Measurements from ENCODE around the gene MCHR1. TPM values are rescaled to one million over a fixed set of nuclear protein-coding genes. Genes with fewer than 3 reads are reported as not detected.

Gene MCHR1
- total RNA-seq, 1 experiment from 2014 or later: not detected

GRCh38 chr22:40681451-40681850 lies 2.2 kb downstream of the MCHR1 start:
- CTCF ChIA-PET: interaction anchor here (2.8 kb wide), 1 partner anchor 78 kb away, joined by 67 read pairs; no protein-coding TSS in a partner anchor
- no peak overlapping the region for H2AFZ ChIP-seq (ENCODE audit: low read depth, low read length, poor library complexity, severe bottlenecking)
- no TSS peak for BruUV-seq (replicated peaks)
- no peaks in the 10 kb centered on the region for H3K9me3 ChIP-seq (ENCODE audit: control insufficient read depth in 1 of 2, insufficient read depth in 1 of 2, low read depth in 1 of 2, low read length in 2 of 2)
- no peaks in the 10 kb centered on the region for H3K36me3 ChIP-seq (ENCODE audit: control insufficient read depth in 1 of 2, insufficient read depth in 2 of 2, low read length in 2 of 2)
- intact Hi-C loops (cut with micrococcal nuclease): no loop called here
- H3K4me3 ChIP-seq (replicated peaks in 1 of 2; ENCODE audit: low read depth in 1 of 2, low read length in 2 of 2): no peak overlapping the region
- H3K79me2 ChIP-seq (ENCODE audit: insufficient read depth, low read length): no peaks in the 10 kb centered on the region
- no peaks in the 10 kb centered on the region for H4K20me1 ChIP-seq (ENCODE audit: insufficient read depth)
- H3K4me2 ChIP-seq (ENCODE audit: low read length): no peak overlapping the region
- no peak for TF ChIP-seq SRF (IDR thresholded peaks at IDR 0.05; ENCODE audit: low read depth)
- no peak for DNase-seq (ENCODE audit: low read depth, low spot score)
- H3K27ac ChIP-seq (ENCODE audit: low read depth, low read length): no peak overlapping the region
- H3K9ac ChIP-seq (ENCODE audit: low read length): no peak overlapping the region
- H3K4me1 ChIP-seq (ENCODE audit: control insufficient read depth in 1 of 2, insufficient read depth in 2 of 2, low read length in 2 of 2): peaks cover 0 to 11% of the 10 kb centered on the region in 2 experiments; a peak in 3 of 4 replicates
- peaks cover 12% of the 10 kb centered on the region; the same call in 1 of the 2 replicates for H3K27me3 ChIP-seq (ENCODE audit: insufficient read depth, low read length)
- POLR2A ChIA-PET: no interaction called here
- no peak for ATAC-seq
- RAD21 ChIA-PET (ENCODE audit: low non-redundant PET in 1 of 2, low total read pairs in 2 of 2, uncharacterized antibody in 2 of 2, unreplicated experiment in 2 of 2): no interaction called here
- no peaks in the 10 kb centered on the region for H3K9me2 ChIP-seq (ENCODE audit: insufficient read depth)

GRCh38 chr22:40684728-40685127 lies 5.4 kb downstream of the MCHR1 start:
- CTCF ChIA-PET: interaction anchor here (2.8 kb wide), 1 partner anchor 215 kb away, joined by 32 read pairs; no protein-coding TSS in a partner anchor
- no TSS peak for BruUV-seq (replicated peaks)
- Histone ChIP-seq H3K36me3 (ENCODE audit: control insufficient read depth in 1 of 2, insufficient read depth in 2 of 2, low read length in 2 of 2) (no peaks in the 10 kb centered on the region), H3K9me2 (ENCODE audit: insufficient read depth) (no peaks in the 10 kb centered on the region), H2AFZ (ENCODE audit: low read depth, low read length, poor library complexity, severe bottlenecking) (no peak overlapping the region), H3K27ac (ENCODE audit: low read depth, low read length) (no peak overlapping the region), H3K27me3 (ENCODE audit: insufficient read depth, low read length) (peaks cover 9% of the 10 kb centered on the region; the same call in 1 of the 2 replicates), H3K4me3 (replicated peaks in 1 of 2; ENCODE audit: low read depth in 1 of 2, low read length in 2 of 2) (no peak overlapping the region), H3K79me2 (ENCODE audit: insufficient read depth, low read length) (no peaks in the 10 kb centered on the region), H3K9ac (ENCODE audit: low read length) (no peak overlapping the region), H3K4me2 (ENCODE audit: low read length) (no peak overlapping the region), H3K4me1 (ENCODE audit: control insufficient read depth in 1 of 2, insufficient read depth in 2 of 2, low read length in 2 of 2) (peaks cover 0 to 11% of the 10 kb centered on the region in 2 experiments; a peak in 3 of 4 replicates), H4K20me1 (ENCODE audit: insufficient read depth) (no peaks in the 10 kb centered on the region), H3K9me3 (ENCODE audit: control insufficient read depth in 1 of 2, insufficient read depth in 1 of 2, low read depth in 1 of 2, low read length in 2 of 2) (no peaks in the 10 kb centered on the region)
- intact Hi-C loops (cut with micrococcal nuclease): no loop called here
- no peak for TF ChIP-seq TCF7L2 (IDR thresholded peaks at IDR 0.05; ENCODE audit: borderline replicate concordance, extremely low read depth, insufficient read depth, insufficient read length)
- TF ChIP-seq CTCF (IDR thresholded peaks at IDR 0.05 in 2 of 3, conservative IDR thresholded peaks at IDR 0.05 in 1 of 3; ENCODE audit: borderline replicate concordance in 1 of 3, insufficient read depth in 1 of 3, low read depth in 2 of 3, low read length in 2 of 3): no peak
- TF ChIP-seq SRF (IDR thresholded peaks at IDR 0.05; ENCODE audit: low read depth): no peak
- no peak for TF ChIP-seq JUND (IDR thresholded peaks at IDR 0.05)
- no peak for TF ChIP-seq YY1 (IDR thresholded peaks at IDR 0.05; ENCODE audit: extremely low read depth, insufficient replicate concordance, low read depth, low read length)
- TF ChIP-seq CBX3 (IDR thresholded peaks at IDR 0.05; ENCODE audit: low read depth): no peak
- no peak for TF ChIP-seq CEBPB (IDR thresholded peaks at IDR 0.05; ENCODE audit: low read depth)
- TF ChIP-seq ZNF274 (IDR thresholded peaks at IDR 0.05; ENCODE audit: low read depth, low read length): no peak
- RAD21 ChIA-PET (ENCODE audit: low non-redundant PET in 1 of 2, low total read pairs in 2 of 2, uncharacterized antibody in 2 of 2, unreplicated experiment in 2 of 2): interaction anchor here in 1 of 2 experiments (1.1 kb wide), 1 partner anchor 73 kb away, joined by 4 read pairs; no protein-coding TSS in a partner anchor
- DNase-seq (ENCODE audit: low read depth, low spot score) (no peak), ATAC-seq (no peak)
- POLR2A ChIA-PET: no interaction called here
